ENCODE measurements around the gene PAMR1. TPM values are rescaled to one million over a fixed set of nuclear protein-coding genes. Genes with fewer than 3 reads are reported as not detected.

The PAMR1 gene
- polyA plus RNA-seq, 2 of the 4 experiments (the other 2 are of a cell fraction): not detected

DNA sequence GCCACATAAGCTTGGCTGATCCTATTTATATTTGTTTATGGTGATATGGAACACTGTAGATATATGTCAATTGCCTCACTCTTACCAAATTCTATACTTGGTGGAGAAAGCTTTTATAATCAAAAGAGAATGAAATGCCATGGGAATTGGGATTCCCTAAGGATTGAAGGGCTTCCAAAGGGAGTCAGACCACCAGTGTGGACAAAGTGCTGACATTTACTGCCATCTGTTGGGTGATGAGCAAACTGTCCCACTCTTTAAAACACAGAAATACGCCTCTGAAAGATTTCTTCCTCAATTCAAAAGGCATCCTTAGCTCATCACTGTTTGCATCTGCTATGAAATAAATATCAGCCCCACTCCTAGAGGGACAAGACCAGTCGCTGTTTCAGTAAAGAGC is 113.1 kb downstream of the PAMR1 start:
- H3K4me3 ChIP-seq: no peak overlapping the region
- CTCF ChIA-PET: interaction anchor here (0.6 to 2.7 kb wide), 36 partner anchors 8 to 1103 kb away, joined by 3 to 28 read pairs (median 4); partner anchors contain the start of gene SLC1A2
- 30% methylated on average over 2 of the region's 2 CpGs for WGBS (ENCODE audit: missing lambda C conversion rate)
- no peak for FAIRE-seq
- POLR2A ChIA-PET: no interaction called here
- ATAC-seq: peak; percentile 65 to 82; a peak in 5 of 6 replicates
- no peak for TF ChIP-seq TFCP2L1 (CRISPR knock-in tag; IDR thresholded peaks at IDR 0.05)
- TF ChIP-seq, protein P1, sequence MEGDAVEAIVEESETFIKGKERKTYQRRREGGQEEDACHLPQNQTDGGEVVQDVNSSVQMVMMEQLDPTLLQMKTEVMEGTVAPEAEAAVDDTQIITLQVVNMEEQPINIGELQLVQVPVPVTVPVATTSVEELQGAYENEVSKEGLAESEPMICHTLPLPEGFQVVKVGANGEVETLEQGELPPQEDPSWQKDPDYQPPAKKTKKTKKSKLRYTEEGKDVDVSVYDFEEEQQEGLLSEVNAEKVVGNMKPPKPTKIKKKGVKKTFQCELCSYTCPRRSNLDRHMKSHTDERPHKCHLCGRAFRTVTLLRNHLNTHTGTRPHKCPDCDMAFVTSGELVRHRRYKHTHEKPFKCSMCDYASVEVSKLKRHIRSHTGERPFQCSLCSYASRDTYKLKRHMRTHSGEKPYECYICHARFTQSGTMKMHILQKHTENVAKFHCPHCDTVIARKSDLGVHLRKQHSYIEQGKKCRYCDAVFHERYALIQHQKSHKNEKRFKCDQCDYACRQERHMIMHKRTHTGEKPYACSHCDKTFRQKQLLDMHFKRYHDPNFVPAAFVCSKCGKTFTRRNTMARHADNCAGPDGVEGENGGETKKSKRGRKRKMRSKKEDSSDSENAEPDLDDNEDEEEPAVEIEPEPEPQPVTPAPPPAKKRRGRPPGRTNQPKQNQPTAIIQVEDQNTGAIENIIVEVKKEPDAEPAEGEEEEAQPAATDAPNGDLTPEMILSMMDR (IDR thresholded peaks at IDR 0.05): peak; percentile 72
- peak; percentile 49; the same call in 2 of the 3 replicates for TF ChIP-seq SMC3 (IDR thresholded peaks at IDR 0.05)
- TF ChIP-seq CBX8 (IDR thresholded peaks at IDR 0.05): no peak
- peak; percentile 72 to 74 for TF ChIP-seq RAD21 (conservative IDR thresholded peaks at IDR 0.05 in 1 of 2, IDR thresholded peaks at IDR 0.05 in 1 of 2)
- H3K27ac ChIP-seq: no peak overlapping the region
- no peaks in the 10 kb centered on the region for H3K4me1 ChIP-seq
- H3K4me2 ChIP-seq: no peak overlapping the region
- H3K9me3 ChIP-seq: no peaks in the 10 kb centered on the region
- DNase-seq (ENCODE audit: low read depth in 1 of 2, low spot score in 1 of 2): peak; percentile 25 to 43

DNA sequence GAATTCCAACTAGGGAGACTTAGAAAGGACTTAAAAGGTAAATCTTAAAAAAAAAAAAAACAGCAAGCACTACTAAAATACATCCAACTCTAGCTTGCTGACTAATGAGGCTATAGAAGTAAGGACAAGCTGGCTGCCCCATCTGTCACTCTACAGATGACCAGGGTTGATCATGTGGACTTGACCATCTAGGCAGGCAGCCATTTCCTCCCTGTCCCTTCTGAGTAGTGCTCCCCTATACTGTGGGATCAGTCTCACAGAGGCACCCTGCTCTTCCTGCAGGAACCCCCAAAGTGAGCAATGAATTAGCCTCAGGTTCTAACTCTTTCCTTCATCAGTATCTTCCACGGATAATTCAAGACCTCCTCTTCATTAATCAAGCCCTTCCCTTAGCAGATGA is 118.4 kb downstream of the PAMR1 start:
- ChIA-PET POLR2A (no interaction called here), CTCF (interaction anchor here (0.8 to 1.3 kb wide), 3 partner anchors 13 to 481 kb away, joined by 3 to 5 read pairs (median 4); no protein-coding TSS in a partner anchor)
- 0 out of 3 replicates have a peak, but pooled peaks cover 7% of the 10 kb centered on the region for H3K4me1 ChIP-seq
- TF ChIP-seq, protein P2, sequence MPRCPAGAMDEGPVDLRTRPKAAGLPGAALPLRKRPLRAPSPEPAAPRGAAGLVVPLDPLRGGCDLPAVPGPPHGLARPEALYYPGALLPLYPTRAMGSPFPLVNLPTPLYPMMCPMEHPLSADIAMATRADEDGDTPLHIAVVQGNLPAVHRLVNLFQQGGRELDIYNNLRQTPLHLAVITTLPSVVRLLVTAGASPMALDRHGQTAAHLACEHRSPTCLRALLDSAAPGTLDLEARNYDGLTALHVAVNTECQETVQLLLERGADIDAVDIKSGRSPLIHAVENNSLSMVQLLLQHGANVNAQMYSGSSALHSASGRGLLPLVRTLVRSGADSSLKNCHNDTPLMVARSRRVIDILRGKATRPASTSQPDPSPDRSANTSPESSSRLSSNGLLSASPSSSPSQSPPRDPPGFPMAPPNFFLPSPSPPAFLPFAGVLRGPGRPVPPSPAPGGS (IDR thresholded peaks at IDR 0.05): no peak
- TF ChIP-seq FOXS1 (CRISPR knock-in tag; IDR thresholded peaks at IDR 0.05) (no peak), EHMT2 (IDR thresholded peaks at IDR 0.05; ENCODE audit: low read depth) (no peak), HOXB13 (CRISPR knock-in tag; IDR thresholded peaks at IDR 0.05; ENCODE audit: low read depth) (no peak), ZC3H11A (IDR thresholded peaks at IDR 0.05) (no peak), FOSL2 (IDR thresholded peaks at IDR 0.05) (no peak), FOSL2 (CRISPR knock-in tag; IDR thresholded peaks at IDR 0.05) (no peak), HDAC2 (IDR thresholded peaks at IDR 0.05) (no peak), RAD21 (conservative IDR thresholded peaks at IDR 0.05 in 1 of 2, IDR thresholded peaks at IDR 0.05 in 1 of 2) (no peak), HEYL (CRISPR knock-in tag; IDR thresholded peaks at IDR 0.05) (no peak), CHD2 (IDR thresholded peaks at IDR 0.05; ENCODE audit: low read length, partially characterized antibody) (no peak), EHF (CRISPR knock-in tag; IDR thresholded peaks at IDR 0.05) (no peak), POLR2A (IDR thresholded peaks at IDR 0.05; ENCODE audit: low read length) (no peak), KDM5A (IDR thresholded peaks at IDR 0.05) (no peak)
- TF ChIP-seq, protein P3, sequence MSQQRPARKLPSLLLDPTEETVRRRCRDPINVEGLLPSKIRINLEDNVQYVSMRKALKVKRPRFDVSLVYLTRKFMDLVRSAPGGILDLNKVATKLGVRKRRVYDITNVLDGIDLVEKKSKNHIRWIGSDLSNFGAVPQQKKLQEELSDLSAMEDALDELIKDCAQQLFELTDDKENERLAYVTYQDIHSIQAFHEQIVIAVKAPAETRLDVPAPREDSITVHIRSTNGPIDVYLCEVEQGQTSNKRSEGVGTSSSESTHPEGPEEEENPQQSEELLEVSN (IDR thresholded peaks at IDR 0.05; ENCODE audit: borderline replicate concordance, low read depth): no peak
- TF ChIP-seq, protein P4, sequence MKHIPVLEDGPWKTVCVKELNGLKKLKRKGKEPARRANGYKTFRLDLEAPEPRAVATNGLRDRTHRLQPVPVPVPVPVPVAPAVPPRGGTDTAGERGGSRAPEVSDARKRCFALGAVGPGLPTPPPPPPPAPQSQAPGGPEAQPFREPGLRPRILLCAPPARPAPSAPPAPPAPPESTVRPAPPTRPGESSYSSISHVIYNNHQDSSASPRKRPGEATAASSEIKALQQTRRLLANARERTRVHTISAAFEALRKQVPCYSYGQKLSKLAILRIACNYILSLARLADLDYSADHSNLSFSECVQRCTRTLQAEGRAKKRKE (CRISPR knock-in tag; IDR thresholded peaks at IDR 0.05; ENCODE audit: low read depth): no peak
- TF ChIP-seq, protein P5, sequence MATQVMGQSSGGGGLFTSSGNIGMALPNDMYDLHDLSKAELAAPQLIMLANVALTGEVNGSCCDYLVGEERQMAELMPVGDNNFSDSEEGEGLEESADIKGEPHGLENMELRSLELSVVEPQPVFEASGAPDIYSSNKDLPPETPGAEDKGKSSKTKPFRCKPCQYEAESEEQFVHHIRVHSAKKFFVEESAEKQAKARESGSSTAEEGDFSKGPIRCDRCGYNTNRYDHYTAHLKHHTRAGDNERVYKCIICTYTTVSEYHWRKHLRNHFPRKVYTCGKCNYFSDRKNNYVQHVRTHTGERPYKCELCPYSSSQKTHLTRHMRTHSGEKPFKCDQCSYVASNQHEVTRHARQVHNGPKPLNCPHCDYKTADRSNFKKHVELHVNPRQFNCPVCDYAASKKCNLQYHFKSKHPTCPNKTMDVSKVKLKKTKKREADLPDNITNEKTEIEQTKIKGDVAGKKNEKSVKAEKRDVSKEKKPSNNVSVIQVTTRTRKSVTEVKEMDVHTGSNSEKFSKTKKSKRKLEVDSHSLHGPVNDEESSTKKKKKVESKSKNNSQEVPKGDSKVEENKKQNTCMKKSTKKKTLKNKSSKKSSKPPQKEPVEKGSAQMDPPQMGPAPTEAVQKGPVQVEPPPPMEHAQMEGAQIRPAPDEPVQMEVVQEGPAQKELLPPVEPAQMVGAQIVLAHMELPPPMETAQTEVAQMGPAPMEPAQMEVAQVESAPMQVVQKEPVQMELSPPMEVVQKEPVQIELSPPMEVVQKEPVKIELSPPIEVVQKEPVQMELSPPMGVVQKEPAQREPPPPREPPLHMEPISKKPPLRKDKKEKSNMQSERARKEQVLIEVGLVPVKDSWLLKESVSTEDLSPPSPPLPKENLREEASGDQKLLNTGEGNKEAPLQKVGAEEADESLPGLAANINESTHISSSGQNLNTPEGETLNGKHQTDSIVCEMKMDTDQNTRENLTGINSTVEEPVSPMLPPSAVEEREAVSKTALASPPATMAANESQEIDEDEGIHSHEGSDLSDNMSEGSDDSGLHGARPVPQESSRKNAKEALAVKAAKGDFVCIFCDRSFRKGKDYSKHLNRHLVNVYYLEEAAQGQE (IDR thresholded peaks at IDR 0.05): no peak
- no peak for FAIRE-seq
- no peaks in the 10 kb centered on the region for H3K9me3 ChIP-seq
- H3K4me3 ChIP-seq: no peak overlapping the region
- no peak for ATAC-seq
- H3K4me2 ChIP-seq: no peak overlapping the region
- no peak for DNase-seq (ENCODE audit: low read depth in 1 of 2, low spot score in 1 of 2)
- WGBS (ENCODE audit: missing lambda C conversion rate): 30% methylated on average over 1 of the region's 1 CpG
- H3K27ac ChIP-seq: no peak overlapping the region

Measured in A549 (cell line).